Measurements from ENCODE around the gene KCNN3.

Gene KCNN3

GRCh38 chr1:154838988-154839387, 31.1 kb downstream of the KCNN3 start:
- no peak for DNase-seq (ENCODE audit: low read depth)
- TF ChIP-seq, protein P1, sequence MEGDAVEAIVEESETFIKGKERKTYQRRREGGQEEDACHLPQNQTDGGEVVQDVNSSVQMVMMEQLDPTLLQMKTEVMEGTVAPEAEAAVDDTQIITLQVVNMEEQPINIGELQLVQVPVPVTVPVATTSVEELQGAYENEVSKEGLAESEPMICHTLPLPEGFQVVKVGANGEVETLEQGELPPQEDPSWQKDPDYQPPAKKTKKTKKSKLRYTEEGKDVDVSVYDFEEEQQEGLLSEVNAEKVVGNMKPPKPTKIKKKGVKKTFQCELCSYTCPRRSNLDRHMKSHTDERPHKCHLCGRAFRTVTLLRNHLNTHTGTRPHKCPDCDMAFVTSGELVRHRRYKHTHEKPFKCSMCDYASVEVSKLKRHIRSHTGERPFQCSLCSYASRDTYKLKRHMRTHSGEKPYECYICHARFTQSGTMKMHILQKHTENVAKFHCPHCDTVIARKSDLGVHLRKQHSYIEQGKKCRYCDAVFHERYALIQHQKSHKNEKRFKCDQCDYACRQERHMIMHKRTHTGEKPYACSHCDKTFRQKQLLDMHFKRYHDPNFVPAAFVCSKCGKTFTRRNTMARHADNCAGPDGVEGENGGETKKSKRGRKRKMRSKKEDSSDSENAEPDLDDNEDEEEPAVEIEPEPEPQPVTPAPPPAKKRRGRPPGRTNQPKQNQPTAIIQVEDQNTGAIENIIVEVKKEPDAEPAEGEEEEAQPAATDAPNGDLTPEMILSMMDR (IDR thresholded peaks at IDR 0.05; ENCODE audit: control insufficient read depth, insufficient read depth, low read depth, low read length, missing control alignments), result no peak

GRCh38 chr1:154838461-154838860, 31.6 kb downstream of the KCNN3 start:
- DNase-seq (ENCODE audit: low read depth), result no peak
- TF ChIP-seq, protein P1 (IDR thresholded peaks at IDR 0.05; ENCODE audit: control insufficient read depth, insufficient read depth, low read depth, low read length, missing control alignments), result no peak
- H3K4me3 ChIP-seq (ENCODE audit: control insufficient read depth, low read depth, low read length), result no peak overlapping the region

More at GRCh38 chr1:154838988-154839387, 31.1 kb downstream of the KCNN3 start:
- H3K4me3 ChIP-seq (ENCODE audit: control insufficient read depth, low read depth, low read length), result no peak overlapping the region

DNA sequence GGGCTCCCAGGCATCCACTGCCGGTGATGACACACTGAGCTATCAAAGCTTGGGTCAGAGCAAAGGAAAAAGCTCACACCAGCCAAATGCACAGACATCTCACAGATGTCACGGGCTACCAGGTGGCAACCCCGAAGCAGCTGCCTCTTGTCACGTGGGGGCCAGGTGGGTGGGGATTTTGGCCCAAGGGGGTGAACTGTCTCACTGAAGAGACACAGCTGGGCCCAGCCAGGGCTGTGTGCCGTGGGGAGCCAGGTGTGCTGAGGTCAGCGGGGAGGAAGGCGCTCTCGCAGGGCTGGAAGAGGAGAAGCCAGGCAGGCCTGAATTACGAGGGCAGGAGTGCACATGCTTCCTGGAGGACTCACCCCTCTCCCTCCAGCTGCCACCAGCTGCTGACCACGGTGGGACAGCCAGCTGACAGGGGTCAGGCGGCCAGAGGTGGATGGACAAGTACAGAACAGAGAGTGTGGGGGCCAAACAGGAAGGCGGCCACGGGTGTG, 32.4 kb downstream of the KCNN3 start:
- DNase-seq (ENCODE audit: low read depth), result no peak
- TF ChIP-seq, protein P1 (IDR thresholded peaks at IDR 0.05; ENCODE audit: control insufficient read depth, insufficient read depth, low read depth, low read length, missing control alignments), result no peak
- no peak overlapping the region for H3K4me3 ChIP-seq (ENCODE audit: control insufficient read depth, low read depth, low read length)

GRCh38 chr1:154837034-154837671, 32.9 kb downstream of the KCNN3 start:
- TF ChIP-seq, protein P1 (IDR thresholded peaks at IDR 0.05; ENCODE audit: control insufficient read depth, insufficient read depth, low read depth, low read length, missing control alignments), result no peak
- DNase-seq (ENCODE audit: low read depth), result no peak
- no peak overlapping the region for H3K4me3 ChIP-seq (ENCODE audit: control insufficient read depth, low read depth, low read length)

GRCh38 chr1:154835531-154836324, 34.4 kb downstream of the KCNN3 start:
- no peak for DNase-seq (ENCODE audit: low read depth)
- H3K4me3 ChIP-seq (ENCODE audit: control insufficient read depth, low read depth, low read length), result no peak overlapping the region
- TF ChIP-seq, protein P1 (IDR thresholded peaks at IDR 0.05; ENCODE audit: control insufficient read depth, insufficient read depth, low read depth, low read length, missing control alignments), result no peak

GRCh38 chr1:154833841-154834240, 36.2 kb downstream of the KCNN3 start:
- TF ChIP-seq, protein P1 (IDR thresholded peaks at IDR 0.05; ENCODE audit: control insufficient read depth, insufficient read depth, low read depth, low read length, missing control alignments), result no peak

More at GRCh38 chr1:154833841-154834240, 36.2 kb downstream of the KCNN3 start:
- no peak overlapping the region for H3K4me3 ChIP-seq (ENCODE audit: control insufficient read depth, low read depth, low read length)
- DNase-seq (ENCODE audit: low read depth), result no peak

Measured in AG09309 (cell line).